HCT116 (cell line): Measurements from ENCODE around the gene FAM131A. TPM values are rescaled to one million over a fixed set of nuclear protein-coding genes. Genes with fewer than 3 reads are reported as not detected.

ENCODE experiments used
- ATAC-seq: fragments of 200-7000 bp; cut with Tn5 transposase; 2 replicates; pipeline ENCODE4 v1.9.1; 2020; ENCODE audit warnings: mild to moderate bottlenecking, moderate library complexity
- BruUV-seq: library from RNA; stranded (reverse); fragments of 400-500 nt; replicated peaks from 2 replicates; lab custom pipeline; 2021; lab: Mats Ljungman, UMichigan
- CTCF ChIA-PET: fragments of 300-600 bp; sonication (Branson Sonifier 250); formaldehyde crosslinking; loops from one replicate; lab custom pipeline; 2021; ENCODE audit warnings: antibody characterized with exemption; lab: Charles Lee
- POLR2A ChIA-PET: fragments of 300-600, 350-600 bp; sonication (Branson Sonifier 250); formaldehyde crosslinking; loops from one replicate; lab custom pipeline; 2021; ENCODE audit warnings: antibody characterized with exemption; lab: Charles Lee
- RAD21 ChIA-PET, 2 experiments: fragments of 300-600 bp; sonication (Branson Sonifier 250); formaldehyde crosslinking; loops; one replicate each; lab custom pipeline; 2023; ENCODE audit warnings: low total read pairs in 2 of 2; ENCODE audit not compliant: uncharacterized antibody in 2 of 2, unreplicated experiment in 2 of 2, low non-redundant PET in 1 of 2; lab: Charles Lee
- DNase-seq: peaks from one replicate; pipeline ENCODE4 v3.0.0-alpha.2; 2010; ENCODE audit warnings: low read depth, low spot score
- H2AFZ ChIP-seq: fragments of 200-600 bp; shearing (Covaris generic), sonication (generic); 2 replicates; pipeline ENCODE4 v1.6.1; 2017; ENCODE audit warnings: low read depth, mixed run types, mixed read lengths, antibody characterized with exemption, low read length; ENCODE audit not compliant: poor library complexity, severe bottlenecking
- H3K27ac ChIP-seq: 2 replicates; pipeline ENCODE4 v1.5.1; 2012; ENCODE audit warnings: low read depth, low read length
- H3K27me3 ChIP-seq: fragments of 200-600 bp; sonication (generic); 2 replicates; pipeline ENCODE4 v1.6.1; 2016; ENCODE audit warnings: mixed run types, low read length, mixed read lengths; ENCODE audit not compliant: insufficient read depth
- H3K36me3 ChIP-seq, 2 experiments: fragments of 200-500 bp in 1 of 2; fragments of 200-600 bp in 1 of 2; sonication (Bioruptor generic) in 1 of 2; sonication (generic) in 1 of 2; 2 replicates each; pipeline versions ENCODE4 v1.5.1 to v1.6.1; 2014 to 2016; ENCODE audit warnings: low read length in 2 of 2, inconsistent platforms in 1 of 2, mixed read lengths in 1 of 2, mixed run types in 1 of 2; ENCODE audit not compliant: insufficient read depth in 2 of 2, control insufficient read depth in 1 of 2
- H3K4me1 ChIP-seq, 2 experiments: fragments of 200-600 bp in 1 of 2; sonication (generic) in 1 of 2; 2 replicates each; pipeline versions ENCODE4 v1.5.1 to v1.6.1; 2012 to 2017; ENCODE audit warnings: low read length in 2 of 2, inconsistent platforms in 1 of 2, mild to moderate bottlenecking in 1 of 2, mixed read lengths in 1 of 2, mixed run types in 1 of 2, moderate library complexity in 1 of 2; ENCODE audit not compliant: insufficient read depth in 2 of 2, control insufficient read depth in 1 of 2
- H3K4me2 ChIP-seq: fragments of 200-600 bp; sonication (generic); 2 replicates; pipeline ENCODE4 v1.6.1; 2017; ENCODE audit warnings: mixed run types, low read length, mixed read lengths
- H3K4me3 ChIP-seq, 2 experiments: fragments of 200-600 bp in 1 of 2; sonication (generic) in 1 of 2; replicated peaks in 1 of 2; 2 replicates each; pipeline ENCODE4 v1.5.1; 2011 to 2016; ENCODE audit warnings: low read length in 2 of 2, control low read depth in 1 of 2, low read depth in 1 of 2, mild to moderate bottlenecking in 1 of 2, mixed read lengths in 1 of 2, mixed run types in 1 of 2
- H3K79me2 ChIP-seq: fragments of 200-600 bp; sonication (generic); 2 replicates; pipeline ENCODE4 v1.6.1; 2017; ENCODE audit warnings: mild to moderate bottlenecking, mixed run types, low read length, moderate library complexity, mixed read lengths; ENCODE audit not compliant: insufficient read depth
- H3K9ac ChIP-seq: fragments of 200-600 bp; sonication (generic); 2 replicates; pipeline ENCODE4 v1.6.1; 2016; ENCODE audit warnings: low read length, mixed read lengths
- H3K9me2 ChIP-seq: fragments of 200-600 bp; sonication (generic), shearing (Covaris generic); 2 replicates; pipeline ENCODE4 v1.6.1; 2017; ENCODE audit warnings: mixed run types, mild to moderate bottlenecking, moderate library complexity; ENCODE audit not compliant: insufficient read depth
- H3K9me3 ChIP-seq, 2 experiments: fragments of 200-500 bp in 1 of 2; fragments of 200-600 bp in 1 of 2; sonication (Bioruptor generic) in 1 of 2; sonication (generic) in 1 of 2; 2 replicates each; pipeline ENCODE4 v1.6.1; 2014 to 2017; ENCODE audit warnings: low read length in 2 of 2, mixed read lengths in 2 of 2, inconsistent platforms in 1 of 2, low read depth in 1 of 2, mild to moderate bottlenecking in 1 of 2, mixed run types in 1 of 2, moderate library complexity in 1 of 2; ENCODE audit not compliant: control insufficient read depth in 1 of 2, insufficient read depth in 1 of 2
- H4K20me1 ChIP-seq: fragments of 200-600 bp; sonication (generic), shearing (Covaris generic); 2 replicates; pipeline ENCODE4 v1.6.1; 2017; ENCODE audit warnings: mixed run types, mild to moderate bottlenecking, moderate library complexity; ENCODE audit not compliant: insufficient read depth
- CBX3 ChIP-seq: IDR thresholded peaks from 2 replicates; pipeline ENCODE4 v1.6.1; 2012; ENCODE audit warnings: low read depth
- CEBPB ChIP-seq: IDR thresholded peaks from 2 replicates; pipeline ENCODE4 v1.6.1; 2012; ENCODE audit warnings: low read depth
- CTCF ChIP-seq, 3 experiments: fragments of 200-600 bp in 1 of 3; sonication (generic) in 1 of 3; IDR thresholded peaks in 2 of 3; conservative IDR thresholded peaks in 1 of 3; 2 replicates each; pipeline ENCODE4 v1.5.1; 2012 to 2017; ENCODE audit warnings: low read depth in 2 of 3, low read length in 2 of 3, antibody characterized with exemption in 1 of 3, borderline replicate concordance in 1 of 3, control low read depth in 1 of 3, mild to moderate bottlenecking in 1 of 3, mixed read lengths in 1 of 3, mixed run types in 1 of 3, moderate library complexity in 1 of 3; ENCODE audit not compliant: insufficient read depth in 1 of 3
- EGR1 ChIP-seq: IDR thresholded peaks from 2 replicates; pipeline ENCODE4 v1.6.1; 2012; ENCODE audit warnings: low read depth
- ELF1 ChIP-seq: IDR thresholded peaks from 2 replicates; pipeline ENCODE4 v1.6.1; 2012; ENCODE audit warnings: low read depth, borderline replicate concordance
- EZH2phosphoT487 ChIP-seq: fragments of 200-600 bp; IDR thresholded peaks from 2 replicates; pipeline ENCODE4 v1.6.1; 2018; ENCODE audit warnings: antibody characterized with exemption, borderline replicate concordance
- FOSL1 ChIP-seq: IDR thresholded peaks from 2 replicates; pipeline ENCODE4 v1.6.1; 2012; ENCODE audit warnings: low read depth
- JUND ChIP-seq: IDR thresholded peaks from 2 replicates; pipeline ENCODE4 v1.6.1; 2012
- MAX ChIP-seq: IDR thresholded peaks from 2 replicates; pipeline ENCODE4 v1.6.1; 2012
- POLR2A ChIP-seq: IDR thresholded peaks from 2 replicates; pipeline ENCODE4 v1.7.0; 2011; ENCODE audit warnings: borderline replicate concordance; ENCODE audit not compliant: insufficient read depth, insufficient read length; ENCODE audit errors: extremely low read depth
- RAD21 ChIP-seq: IDR thresholded peaks from 2 replicates; pipeline ENCODE4 v1.6.1; 2012; ENCODE audit warnings: low read depth, mild to moderate bottlenecking
- REST ChIP-seq: IDR thresholded peaks from 2 replicates; pipeline ENCODE4 v1.6.1; 2012; ENCODE audit warnings: low read depth
- SIN3A ChIP-seq: IDR thresholded peaks from 2 replicates; pipeline ENCODE4 v1.6.1; 2012; ENCODE audit warnings: low read depth
- SP1 ChIP-seq: IDR thresholded peaks from 2 replicates; pipeline ENCODE4 v1.6.1; 2012; ENCODE audit warnings: low read depth
- SRF ChIP-seq: IDR thresholded peaks from 2 replicates; pipeline ENCODE4 v1.6.1; 2012; ENCODE audit warnings: low read depth
- TCF7L2 ChIP-seq: IDR thresholded peaks from 2 replicates; pipeline ENCODE4 v1.7.0; 2011; ENCODE audit warnings: borderline replicate concordance, inconsistent platforms; ENCODE audit not compliant: insufficient read depth, insufficient read length; ENCODE audit errors: extremely low read depth
- YY1 ChIP-seq: IDR thresholded peaks from 2 replicates; pipeline ENCODE4 v1.6.1; 2011; ENCODE audit warnings: low read length, low read depth, moderate library complexity, mild to moderate bottlenecking; ENCODE audit not compliant: insufficient replicate concordance; ENCODE audit errors: extremely low read depth
- ZBTB33 ChIP-seq: IDR thresholded peaks from 2 replicates; pipeline ENCODE4 v1.6.1; 2011; ENCODE audit warnings: mild to moderate bottlenecking, low read length, moderate library complexity; ENCODE audit not compliant: insufficient replicate concordance; ENCODE audit errors: extremely low read depth
- intact Hi-C: fragments of 100-400 bp; cut with micrococcal nuclease; formaldehyde crosslinking; loops from 2 replicates; pipeline ENCODE4 v1.10.0; 2022
- total RNA-seq: library from RNA; stranded (reverse); gene quantifications from one replicate; pipeline ENCODE4 v1.2.1, GENCODE V29; 2021; ENCODE audit not compliant: unreplicated experiment

Gene FAM131A
- total RNA-seq, 1 experiment from 2014 or later = 17.8 TPM

GRCh38 chr3:184362668-184363546 lies 25.5 kb downstream of the FAM131A start:
- peak overlapping the region; percentile 96 for H3K27ac ChIP-seq
- no TSS peak for BruUV-seq
- ATAC-seq = peak; percentile 80
- H3K9ac ChIP-seq = peak overlapping the region; percentile 99
- RAD21 ChIA-PET = interaction anchor here in 1 of 2 experiments (0.6 kb wide), 1 partner anchor 9 kb away, joined by 3 read pairs; no protein-coding TSS in a partner anchor
- DNase-seq = peak; percentile 98
- H2AFZ ChIP-seq = no peak overlapping the region
- CTCF ChIA-PET = interaction anchor here (0.5 to 1.5 kb wide), 5 partner anchors 9 to 182 kb away, joined by 3 to 7 read pairs (median 3); no protein-coding TSS in a partner anchor
- H3K27me3 ChIP-seq = no peaks in the 10 kb centered on the region
- H4K20me1 ChIP-seq = no peaks in the 10 kb centered on the region
- peaks cover 9 to 25% of the 10 kb centered on the region in 2 experiments for H3K4me1 ChIP-seq
- H3K4me3 ChIP-seq = peak overlapping the region; percentile 95 to 96
- peaks cover 21 to 26% of the 10 kb centered on the region in 2 experiments; a peak in 3 of 4 replicates for H3K36me3 ChIP-seq
- POLR2A ChIA-PET = interaction anchor here (0.6 to 2.6 kb wide), 10 partner anchors 9 to 522 kb away, joined by 3 to 13 read pairs (median 4); no protein-coding TSS in a partner anchor
- peaks cover 47% of the 10 kb centered on the region for H3K79me2 ChIP-seq
- H3K9me2 ChIP-seq = no peaks in the 10 kb centered on the region
- peak overlapping the region; percentile 99 for H3K4me2 ChIP-seq
- H3K9me3 ChIP-seq = no peaks in the 10 kb centered on the region
- intact Hi-C loops = loop anchor here (2.0 kb wide), 2 partner anchors 48 to 182 kb away; partner anchors contain the start of gene EIF4G1
- TF ChIP-seq POLR2A (peak; percentile 89), SIN3A (no peak), JUND (no peak), CTCF (IDR thresholded peaks at IDR 0.05 in 2 of 3, conservative IDR thresholded peaks at IDR 0.05 in 1 of 3; ENCODE audit: borderline replicate concordance in 1 of 3, insufficient read depth in 1 of 3, low read depth in 2 of 3, low read length in 2 of 3) (peak in 2 of 3 experiments; percentile 47 to 53; a peak in 4 of 6 replicates), SP1 (no peak), FOSL1 (no peak), CBX3 (no peak), EZH2phosphoT487 (no peak), TCF7L2 (no peak), ZBTB33 (peak; percentile 77), MAX (no peak), SRF (no peak), RAD21 (no peak), CEBPB (no peak), YY1 (peak; percentile 49), EGR1 (no peak), REST (no peak), ELF1 (no peak)
